Body of pancreas (tissue), 4 donors: Measurements from ENCODE around the gene ADAM11. TPM values are rescaled to one million over a fixed set of nuclear protein-coding genes. Genes with fewer than 3 reads are reported as not detected.
"Not testable (repeated sequence)": the region's sequence is repeated elsewhere in the genome, so short reads cannot be mapped to it uniquely, and the experiment has no call there.

Experiments
- ATAC-seq: fragments of 150-250 bp; one replicate; pipeline ENCODE4 v1.9.1; 2016
- DNase-seq, 4 donors: peaks; one replicate each; pipeline ENCODE4 v3.0.0-alpha.2; 2019
- H3K27ac ChIP-seq, 4 donors: fragments of 200-600 bp; sonication (generic); 1 replicate in 3 of 4; 2 replicates in 1 of 4; pipeline versions ENCODE4 v1.5.1 to v1.6.1; 2016 to 2019; ENCODE audit warnings: mild to moderate bottlenecking in 1 of 4, mixed read lengths in 1 of 4, moderate library complexity in 1 of 4
- H3K27me3 ChIP-seq, 2 donors: fragments of 200-600 bp; sonication (generic); one replicate each; pipeline ENCODE4 v1.6.0; 2016; ENCODE audit warnings: mild to moderate bottlenecking in 1 of 2
- H3K36me3 ChIP-seq, 2 donors: fragments of 200-600 bp; sonication (generic); replicated peaks in 1 of 2; 2 replicates each; pipeline ENCODE4 v1.5.1; 2016; ENCODE audit warnings: low read depth in 2 of 2; ENCODE audit not compliant: insufficient read depth in 1 of 2
- H3K4me1 ChIP-seq: fragments of 200-600 bp; sonication (generic); one replicate; pipeline ENCODE4 v1.6.0; 2016
- H3K4me3 ChIP-seq, 2 donors: fragments of 200-600 bp; sonication (generic); 1 replicate in 1 of 2; 2 replicates in 1 of 2; pipeline ENCODE4 v1.5.1; 2016 to 2019
- H3K9me3 ChIP-seq, 3 donors: fragments of 200-600 bp; sonication (generic); 1 replicate in 2 of 3; 2 replicates in 1 of 3; pipeline ENCODE4 v1.5.1; 2016
- CTCF ChIP-seq, 7 experiments: fragments of 450-650 bp in 4 of 7; fragments of 200-600 bp in 3 of 7; sonication (generic) in 3 of 7; IDR thresholded peaks; one replicate each; pipeline ENCODE4 v1.5.1; 2016 to 2019; ENCODE audit warnings: antibody characterized with exemption in 7 of 7
- POLR2A ChIP-seq, 3 donors: fragments of 450-650 bp; IDR thresholded peaks; one replicate each; pipeline ENCODE4 v1.6.1; 2016; ENCODE audit warnings: antibody characterized with exemption in 3 of 3, mild to moderate bottlenecking in 2 of 3
- WGBS, 2 donors: methylation state at CpG; one replicate each; pipeline ENCODE4 v1.1.5; 2017; 5-methylcytosine and 5-hydroxymethylcytosine counted together
- intact Hi-C: fragments of 100-400 bp; cut with DNase I; formaldehyde crosslinking; loops from one replicate; pipeline ENCODE4 v1.15.1; 2023
- total RNA-seq, 2 donors: library from RNA; depleted of rRNA; stranded (reverse); fragments of >200 nt; gene quantifications; one replicate each; pipeline ENCODE4 v1.1.0, GENCODE V29; 2016

ADAM11 gene
- total RNA-seq, 2 donors from 2014 or later = under 0.01 TPM

DNA sequence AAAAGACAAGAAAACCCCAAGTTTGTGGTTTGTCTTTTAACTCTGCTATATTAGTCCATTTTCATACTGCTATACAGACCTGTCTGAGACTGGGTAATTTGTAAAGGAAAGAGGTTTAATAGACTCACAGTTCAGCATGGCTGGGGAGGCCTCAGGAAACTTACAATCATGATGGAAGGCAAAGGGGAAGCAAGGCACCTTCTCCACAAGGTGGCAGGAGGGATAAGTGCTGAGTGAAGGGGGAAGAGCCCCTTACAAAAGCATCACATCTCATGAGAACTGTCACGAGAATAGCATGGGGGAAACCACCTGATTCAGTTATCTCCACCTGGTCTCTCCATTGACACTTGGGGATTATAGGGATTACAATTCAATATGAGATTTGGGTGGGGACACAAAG lies 13.5 kb upstream of the ADAM11 start:
- H3K27ac ChIP-seq = no peak overlapping the region
- H3K27me3 ChIP-seq = no peaks in the 10 kb centered on the region
- DNase-seq = no peak
- TF ChIP-seq POLR2A (IDR thresholded peaks at IDR 0.05) (no peak), CTCF (IDR thresholded peaks at IDR 0.05) (no peak)
- ATAC-seq = no peak
- no peaks in the 10 kb centered on the region for H3K9me3 ChIP-seq
- no peaks in the 10 kb centered on the region for H3K36me3 ChIP-seq
- no peaks in the 10 kb centered on the region for H3K4me1 ChIP-seq
- no peak overlapping the region for H3K4me3 ChIP-seq
- intact Hi-C loops = no loop called here
- 84 to 89% methylated on average over 1 of the region's 1 CpG for WGBS, 2 donors

DNA sequence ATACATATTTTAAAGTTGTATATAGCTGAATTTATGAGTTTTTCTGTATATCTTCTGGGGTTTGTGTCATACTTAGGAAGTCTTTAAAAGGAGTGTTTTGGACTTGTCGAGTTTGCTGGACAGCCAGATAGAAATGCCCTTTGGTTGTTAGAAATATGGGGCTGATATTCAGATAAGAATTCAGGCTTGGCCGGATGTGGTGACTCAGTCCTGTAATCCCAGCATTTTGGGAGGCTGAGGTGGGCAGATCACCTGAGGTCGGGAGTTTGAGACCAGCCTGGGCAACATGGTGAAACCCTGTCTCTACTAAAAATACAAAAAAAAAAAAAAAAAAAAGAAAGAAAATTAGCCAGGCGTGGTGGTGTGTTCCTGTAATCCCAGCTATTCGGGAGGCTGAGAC lies 13.1 kb upstream of the ADAM11 start:
- intact Hi-C loops = not testable (repeated sequence)
- WGBS, 2 donors = 84 to 89% methylated on average over 5 of the region's 5 CpGs

DNA sequence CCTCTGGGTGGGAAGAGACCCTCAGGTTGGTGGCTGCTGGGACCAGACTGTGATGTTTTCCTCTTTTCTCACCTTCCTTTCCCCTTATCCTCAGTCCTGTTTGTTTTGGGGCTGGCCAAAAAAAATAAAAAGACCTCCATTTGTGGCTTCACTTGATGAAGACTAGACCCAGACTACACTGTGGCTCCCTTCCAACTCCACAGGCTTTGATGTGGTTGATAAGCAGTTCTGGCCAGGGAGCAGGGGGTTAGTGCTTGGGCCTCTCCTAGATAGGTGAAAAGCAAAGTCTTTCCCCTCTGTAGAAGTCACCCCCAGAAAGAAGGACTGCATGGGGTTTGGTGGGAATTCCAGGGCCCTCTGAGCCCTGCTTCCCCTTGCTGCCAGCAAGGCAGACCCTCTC lies 11.2 kb upstream of the ADAM11 start:
- TF ChIP-seq CTCF (IDR thresholded peaks at IDR 0.05) (no peak), POLR2A (IDR thresholded peaks at IDR 0.05) (no peak)
- no peak overlapping the region for H3K27ac ChIP-seq
- DNase-seq (no peak), ATAC-seq (no peak)
- no peaks in the 10 kb centered on the region for H3K4me1 ChIP-seq
- no peak overlapping the region for H3K4me3 ChIP-seq
- no peaks in the 10 kb centered on the region for H3K27me3 ChIP-seq
- no peaks in the 10 kb centered on the region for H3K36me3 ChIP-seq
- no peaks in the 10 kb centered on the region for H3K9me3 ChIP-seq
- intact Hi-C loops = no loop called here

More for the DNA sequence above, 13.1 kb upstream of the ADAM11 start:
- ATAC-seq, H3K36me3 ChIP-seq, H3K4me3 ChIP-seq, H3K4me1 ChIP-seq, H3K27ac ChIP-seq, H3K9me3 ChIP-seq, DNase-seq, H3K27me3 ChIP-seq: not testable (repeated sequence)

DNA sequence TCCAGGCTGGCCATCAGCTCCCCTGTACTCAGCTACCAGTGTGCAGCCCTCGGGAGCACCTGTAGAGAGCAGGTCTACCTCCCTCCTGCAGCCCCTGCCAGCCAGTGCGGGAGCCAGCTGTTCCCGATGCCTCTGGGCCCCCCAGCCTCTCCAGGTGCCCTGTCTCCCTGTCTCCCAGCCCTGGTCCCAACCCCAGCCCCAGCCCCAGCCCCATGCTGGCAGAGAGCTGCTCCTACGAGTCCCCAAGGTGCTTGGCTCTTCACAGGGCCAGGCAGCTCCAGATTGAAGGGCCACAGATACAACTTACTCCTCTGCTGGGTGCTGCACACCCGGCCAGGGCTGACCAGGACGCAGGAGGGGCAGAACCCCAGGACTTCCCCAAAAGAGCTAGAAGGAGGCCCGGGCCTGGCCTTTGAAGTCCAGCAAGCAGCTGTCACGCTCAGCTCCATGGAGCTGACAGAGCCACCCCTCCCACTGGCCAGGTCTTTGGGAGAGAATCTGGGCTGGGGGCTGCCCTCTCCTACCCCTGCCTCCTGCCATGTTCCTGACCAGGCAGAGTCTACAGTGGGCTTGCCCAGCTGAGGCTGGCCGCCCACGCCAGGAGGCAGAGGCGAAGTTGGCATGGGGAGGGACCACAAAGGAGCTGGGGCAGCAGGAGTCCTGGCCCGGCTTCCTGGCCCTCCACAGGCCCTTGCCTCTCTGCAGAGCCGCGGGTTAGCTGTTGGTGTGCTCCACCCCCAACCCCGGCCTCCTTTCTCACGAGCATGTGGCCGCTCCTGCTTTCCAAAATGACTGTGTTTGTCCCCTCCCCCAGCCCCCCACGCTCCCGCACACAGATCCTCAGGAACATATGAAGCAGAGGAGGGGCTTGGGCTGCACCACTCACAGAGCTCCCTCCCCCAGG lies 9.5 kb upstream of the ADAM11 start:
- no peak for DNase-seq
- intact Hi-C loops = no loop called here
- no peak for ATAC-seq
- H3K27me3 ChIP-seq = no peaks in the 10 kb centered on the region
- H3K4me3 ChIP-seq = no peak overlapping the region
- TF ChIP-seq POLR2A (IDR thresholded peaks at IDR 0.05) (no peak), CTCF (IDR thresholded peaks at IDR 0.05) (no peak)
- no peaks in the 10 kb centered on the region for H3K4me1 ChIP-seq
- H3K27ac ChIP-seq = no peak overlapping the region
- WGBS, 2 donors = 85 to 87% methylated on average over 10 to 18 of the region's 19 CpGs
- H3K36me3 ChIP-seq = no peaks in the 10 kb centered on the region
- H3K9me3 ChIP-seq = no peaks in the 10 kb centered on the region

DNA sequence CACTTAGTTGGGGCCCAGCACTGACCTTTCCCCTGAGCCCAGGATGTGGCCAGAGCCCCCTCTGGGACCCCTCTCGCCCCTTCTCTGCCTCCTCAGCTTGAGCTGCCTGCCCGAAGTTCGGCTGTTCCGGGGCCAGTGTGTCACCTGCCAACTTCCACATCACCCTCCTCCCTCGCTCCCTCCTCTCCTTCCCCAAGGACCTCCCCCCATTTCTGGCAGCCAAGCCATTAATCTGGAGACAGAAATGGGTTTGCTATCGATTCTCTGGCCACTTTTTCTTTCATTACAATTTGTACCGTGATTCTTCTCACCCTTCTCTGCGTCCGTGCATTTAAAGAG lies 8.8 kb upstream of the ADAM11 start:
- Histone ChIP-seq H3K9me3 (no peaks in the 10 kb centered on the region), H3K4me3 (no peak overlapping the region), H3K36me3 (no peaks in the 10 kb centered on the region), H3K27me3 (no peaks in the 10 kb centered on the region), H3K27ac (no peak overlapping the region), H3K4me1 (no peaks in the 10 kb centered on the region)
- intact Hi-C loops = no loop called here
- WGBS, 2 donors = 69 to 72% methylated on average over 9 of the region's 9 CpGs
- TF ChIP-seq CTCF (IDR thresholded peaks at IDR 0.05) (no peak), POLR2A (IDR thresholded peaks at IDR 0.05) (no peak)
- no peak for DNase-seq
- ATAC-seq = no peak
